GM20431 (cell line): Measurements from ENCODE around the gene MRPS22.

ENCODE experiments used
- in situ Hi-C: fragments of 300-500 bp; cut with MseI, MboI; formaldehyde crosslinking; loops from one replicate; pipeline ENCODE4 v1.15.0; 2020; ENCODE audit warnings: low sequenced_read_pairs; ENCODE audit not compliant: unreplicated experiment

MRPS22 gene

DNA sequence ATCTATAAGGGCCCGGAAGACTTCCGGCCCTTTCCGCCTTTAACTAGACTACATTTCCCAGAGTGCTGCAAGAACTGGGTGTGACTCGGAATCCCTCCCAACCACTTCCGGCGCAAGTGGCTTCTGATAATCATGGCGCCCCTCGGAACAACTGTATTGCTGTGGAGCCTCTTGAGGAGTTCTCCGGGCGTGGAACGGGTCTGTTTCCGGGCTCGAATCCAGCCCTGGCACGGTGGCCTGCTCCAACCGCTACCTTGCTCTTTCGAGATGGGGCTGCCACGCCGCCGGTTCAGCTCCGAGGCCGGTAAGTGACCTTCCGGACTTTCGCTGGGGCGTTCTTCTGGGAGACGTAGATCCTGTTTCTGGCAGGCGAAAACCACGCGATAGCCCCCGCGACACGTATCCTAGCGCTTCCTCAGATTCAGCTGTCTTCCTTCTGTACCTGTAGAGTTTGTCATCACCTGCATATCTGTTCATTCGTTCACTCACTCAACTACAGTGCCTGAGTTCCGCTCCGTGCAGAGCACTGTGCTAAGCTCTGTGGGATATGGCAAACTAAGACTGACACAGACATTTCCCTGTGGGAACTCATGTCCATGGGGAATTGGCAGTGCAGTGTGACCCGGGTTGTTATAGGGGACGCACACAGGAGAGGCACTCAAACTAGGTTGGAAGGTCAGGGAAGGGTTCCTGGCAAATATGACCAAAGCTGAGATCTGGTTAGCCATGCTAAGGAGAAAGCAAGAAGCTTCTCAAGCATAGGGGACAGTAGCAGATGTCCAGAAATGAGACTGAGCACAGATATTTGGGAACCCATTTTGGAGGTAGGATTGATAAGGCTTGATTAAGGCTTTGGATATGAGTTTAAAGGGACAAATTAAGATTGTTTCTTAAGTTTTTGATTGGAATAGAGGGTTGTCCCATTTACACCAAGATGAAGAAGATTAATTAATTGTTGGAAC, at the start of gene MRPS22:
Gene MRPS22 (plus strand): TSS at position 126 of the 962 bp plus-strand sequence. CDS start 7 bp downstream, at position 133.
- in situ Hi-C loops: no loop called here

DNA sequence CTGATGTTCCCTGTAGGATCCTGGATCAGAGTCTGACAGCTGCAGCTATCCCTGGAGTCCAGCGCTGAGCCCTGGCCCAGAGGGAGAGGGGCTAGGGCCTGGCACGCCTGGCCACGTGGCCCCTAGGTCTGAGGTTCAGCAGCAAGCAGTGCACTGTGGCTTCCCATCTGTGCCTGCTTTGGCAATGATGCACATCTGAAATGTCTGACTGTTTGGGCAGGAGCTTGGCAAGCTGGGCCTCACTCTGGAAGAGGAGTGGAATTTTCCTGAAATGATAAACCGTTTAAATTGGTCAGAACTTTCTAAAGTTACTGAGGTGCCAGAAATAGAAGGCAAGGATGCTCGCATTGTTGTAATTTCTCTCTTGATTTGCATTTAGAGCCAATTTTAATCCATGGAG, 48.8 kb upstream of the MRPS22 start:
- in situ Hi-C loops: no loop called here

DNA sequence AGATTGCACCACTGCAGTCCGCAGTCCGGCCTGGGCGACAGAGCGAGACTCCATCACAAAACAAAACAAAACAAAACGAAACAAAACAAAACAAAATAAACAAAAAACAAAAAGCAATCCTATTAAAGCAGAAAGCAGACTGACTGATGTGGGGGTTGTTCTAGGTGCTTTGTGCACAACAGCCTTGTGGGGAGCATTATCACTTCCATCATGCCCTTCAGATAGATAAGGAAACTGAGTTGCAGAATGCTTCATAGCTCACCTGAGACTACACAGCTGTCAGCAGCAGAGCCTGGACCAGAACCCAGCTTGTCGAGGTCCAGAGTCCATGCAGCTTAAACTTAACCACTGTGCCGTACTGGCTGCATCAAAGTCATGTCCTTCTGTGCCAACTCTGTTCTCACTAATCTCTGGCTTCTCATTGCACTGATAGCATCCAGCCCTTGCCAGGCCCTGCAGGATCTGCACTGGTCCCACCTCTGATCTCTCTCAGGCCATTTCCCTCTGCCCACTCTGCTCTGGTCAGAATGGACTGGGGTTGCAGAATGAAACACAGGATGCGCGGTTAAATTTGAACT, 47.6 kb upstream of the MRPS22 start:
- in situ Hi-C loops: no loop called here

DNA sequence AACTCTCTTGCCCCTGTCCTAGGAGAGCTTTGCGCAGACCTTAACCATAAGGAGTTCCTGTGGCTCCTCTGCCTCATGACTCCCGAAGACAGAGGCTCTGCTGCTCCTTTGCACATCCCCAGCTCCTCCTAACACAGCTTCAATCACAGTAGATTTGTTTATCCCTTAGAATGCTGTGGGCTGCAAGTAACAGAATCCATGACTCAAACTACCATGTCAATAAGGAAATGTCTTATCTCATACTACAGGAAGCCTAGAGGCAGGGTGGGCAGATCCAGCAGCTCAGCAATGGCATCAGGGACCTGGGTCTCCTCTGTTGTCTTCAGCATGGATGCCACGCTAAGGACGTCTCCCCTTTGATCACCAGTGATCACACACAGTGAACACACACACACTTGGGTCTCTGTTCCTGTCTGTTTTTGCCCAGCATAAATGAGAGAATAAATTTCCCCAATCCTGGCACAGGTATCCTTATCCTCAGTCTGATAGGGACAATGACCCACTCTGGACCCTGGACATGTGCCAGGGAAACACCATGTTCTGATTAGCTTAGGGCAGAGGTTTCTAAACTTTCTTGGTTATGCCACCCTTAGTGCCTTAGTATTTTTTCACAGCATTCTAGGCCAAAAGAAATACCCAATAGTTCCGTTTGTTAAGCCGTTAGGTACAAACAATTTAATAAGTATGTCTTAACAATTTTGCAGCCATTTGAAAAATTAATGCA, 46.1 kb upstream of the MRPS22 start:
- in situ Hi-C loops: no loop called here

DNA sequence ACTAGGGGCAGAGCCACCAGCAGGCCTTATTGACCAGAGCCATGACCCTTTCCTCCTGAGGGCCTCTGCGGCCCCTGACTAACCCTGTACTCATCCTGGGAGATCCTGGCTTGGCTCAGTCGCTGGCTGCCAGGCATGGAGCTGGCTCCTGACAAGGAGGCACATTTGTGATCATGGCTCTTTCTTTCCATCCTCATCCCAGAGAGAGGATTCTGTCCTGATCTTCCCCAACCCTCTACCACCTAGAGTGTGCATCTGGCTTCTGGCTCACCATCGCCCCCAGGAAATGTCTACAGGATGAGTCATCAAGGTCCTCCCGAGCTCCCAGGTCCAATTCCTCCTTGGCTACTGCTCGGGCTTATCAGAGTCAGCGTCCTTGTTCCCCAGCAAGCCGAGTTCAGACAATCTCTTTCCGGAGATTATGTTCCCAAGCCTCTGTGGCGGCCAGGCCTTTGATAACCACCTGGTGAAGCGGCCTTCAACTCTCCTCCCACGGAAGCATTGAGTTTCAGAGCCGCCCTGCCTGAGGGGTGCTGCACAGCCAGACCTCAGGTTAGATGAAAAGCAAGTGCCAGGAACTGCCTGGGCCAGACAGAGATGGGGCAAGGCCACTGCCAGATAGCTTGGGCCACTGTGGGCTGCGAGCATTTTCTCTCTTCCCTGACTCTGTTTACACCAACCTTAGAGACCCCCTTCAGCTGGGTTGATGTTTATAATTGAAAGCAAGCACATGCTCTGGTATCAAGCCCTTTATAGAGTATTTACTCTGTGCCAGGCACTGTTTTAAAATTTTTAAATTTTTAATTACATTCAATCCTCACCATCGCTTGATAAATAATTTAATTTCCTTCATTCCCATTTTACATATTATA, 44.3 kb upstream of the MRPS22 start:
- in situ Hi-C loops: loop anchor here (25.0 kb wide), 1 partner anchor 362 kb away; the partner anchor contains the start of genes FOXL2 and FOXL2NB

DNA sequence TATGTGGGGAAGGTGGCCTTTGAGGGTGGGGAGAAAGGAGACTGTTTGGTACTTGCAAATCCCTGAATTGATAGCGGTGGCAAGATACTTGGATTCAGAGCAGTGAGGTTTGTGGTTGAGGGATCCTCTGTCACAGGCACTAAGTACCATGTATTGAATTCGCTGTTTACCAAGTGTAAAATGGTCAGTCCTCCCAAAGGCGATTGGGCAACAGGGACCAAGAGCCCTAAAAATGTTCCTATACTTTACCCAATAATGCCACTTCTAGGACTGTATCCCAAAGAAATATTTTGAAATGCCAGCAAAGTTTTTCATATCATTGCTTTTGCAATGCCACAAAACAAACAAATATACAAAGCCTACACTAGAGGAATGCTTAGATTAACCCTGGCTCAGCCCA, 43.4 kb upstream of the MRPS22 start:
- in situ Hi-C loops: loop anchor here (25.0 kb wide), 1 partner anchor 363 kb away; the partner anchor contains the start of genes FOXL2 and FOXL2NB

DNA sequence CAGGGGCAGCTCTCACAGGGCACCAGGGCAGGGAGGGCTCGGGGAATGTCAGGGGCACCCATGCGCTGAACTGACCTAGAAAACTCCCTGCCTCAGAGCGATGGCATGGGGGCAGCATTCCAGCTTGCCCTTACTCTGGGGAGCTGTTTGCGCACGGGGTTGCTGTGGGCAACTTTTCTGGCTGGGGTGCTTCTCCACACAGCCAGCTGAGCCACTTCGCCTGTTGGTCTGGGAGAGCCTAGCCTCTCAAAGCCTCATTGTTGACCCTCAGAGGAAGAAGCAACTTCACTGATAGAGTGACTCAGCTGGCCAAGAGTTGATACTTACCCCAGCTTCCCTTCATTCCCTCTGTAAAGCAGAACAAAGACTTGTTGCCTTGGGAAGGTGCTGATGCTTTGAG, 42.6 kb upstream of the MRPS22 start:
- in situ Hi-C loops: loop anchor here (25.0 kb wide), 1 partner anchor 364 kb away; the partner anchor contains the start of genes FOXL2 and FOXL2NB

DNA sequence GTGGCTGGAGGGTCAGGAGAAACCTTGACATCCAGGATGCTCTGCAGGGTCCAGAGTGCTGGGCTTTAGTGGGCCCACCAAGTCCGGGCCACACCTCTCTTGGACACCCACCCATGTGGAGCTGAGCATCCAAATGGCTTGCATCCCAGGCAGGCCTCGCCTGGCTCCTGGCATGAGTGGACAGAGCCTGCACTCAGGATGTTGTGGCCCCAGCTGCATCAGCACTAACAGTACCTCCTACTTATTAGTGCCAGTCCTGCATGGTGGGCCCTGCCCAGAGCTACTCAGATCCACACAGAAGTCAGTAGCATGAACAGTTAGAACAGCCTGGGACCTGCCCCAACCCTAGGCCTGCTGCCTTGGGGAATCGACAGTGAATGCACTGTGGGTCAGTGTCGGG, 42.2 kb upstream of the MRPS22 start:
- in situ Hi-C loops: loop anchor here (25.0 kb wide), 1 partner anchor 364 kb away; the partner anchor contains the start of genes FOXL2 and FOXL2NB

DNA sequence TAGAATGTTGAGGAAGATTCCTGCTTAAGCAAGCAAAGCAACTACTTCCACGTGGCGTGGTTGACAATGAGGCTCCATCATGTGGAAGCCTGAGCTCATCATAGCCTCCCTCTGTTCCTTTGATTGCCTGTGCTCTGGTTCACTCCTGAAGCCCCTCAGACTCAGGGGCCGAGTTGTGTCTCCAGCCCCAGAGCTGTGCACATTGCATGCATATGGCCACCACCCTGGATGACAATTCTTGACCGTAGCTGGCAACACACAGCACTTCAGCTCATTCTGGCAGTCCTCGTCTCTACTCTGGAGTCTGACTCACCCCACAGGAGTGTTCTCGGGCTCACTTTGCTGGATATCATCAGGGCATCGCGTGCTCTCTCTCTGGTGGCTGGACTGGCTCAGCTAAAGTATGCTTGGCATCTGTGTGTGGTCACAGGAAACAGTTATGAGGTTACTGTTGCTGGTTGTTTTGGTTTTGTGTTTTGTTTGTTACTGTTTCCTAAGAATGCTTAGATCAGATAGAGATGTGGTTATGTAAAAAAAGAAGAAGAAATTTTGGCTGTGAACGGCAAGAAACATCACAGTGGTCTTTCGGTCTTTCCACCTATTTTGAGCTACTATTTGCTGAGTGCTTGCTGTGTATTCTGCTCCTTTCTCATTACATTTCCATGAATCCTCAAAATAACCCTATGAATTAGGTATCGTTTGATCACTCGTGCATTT, 41.6 kb upstream of the MRPS22 start:
- in situ Hi-C loops: loop anchor here (25.0 kb wide), 1 partner anchor 365 kb away; the partner anchor contains the start of genes FOXL2 and FOXL2NB

DNA sequence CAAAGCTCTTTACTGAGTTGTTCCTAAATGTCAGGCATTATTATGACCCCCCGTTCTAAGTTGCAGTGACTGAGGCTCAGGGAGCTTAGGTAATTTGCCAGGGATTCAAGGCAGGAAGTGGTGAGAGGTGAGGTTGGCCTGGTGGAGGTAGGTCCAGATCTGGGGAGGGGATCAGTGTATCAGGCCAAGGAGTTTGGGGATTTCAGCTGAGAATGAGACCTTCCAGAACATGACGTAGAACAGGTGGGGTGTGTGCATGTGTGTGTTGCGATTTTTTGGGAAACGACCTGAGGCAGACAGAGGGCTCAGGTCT, 41.1 kb upstream of the MRPS22 start:
- in situ Hi-C loops: loop anchor here (25.0 kb wide), 1 partner anchor 365 kb away; the partner anchor contains the start of genes FOXL2 and FOXL2NB

DNA sequence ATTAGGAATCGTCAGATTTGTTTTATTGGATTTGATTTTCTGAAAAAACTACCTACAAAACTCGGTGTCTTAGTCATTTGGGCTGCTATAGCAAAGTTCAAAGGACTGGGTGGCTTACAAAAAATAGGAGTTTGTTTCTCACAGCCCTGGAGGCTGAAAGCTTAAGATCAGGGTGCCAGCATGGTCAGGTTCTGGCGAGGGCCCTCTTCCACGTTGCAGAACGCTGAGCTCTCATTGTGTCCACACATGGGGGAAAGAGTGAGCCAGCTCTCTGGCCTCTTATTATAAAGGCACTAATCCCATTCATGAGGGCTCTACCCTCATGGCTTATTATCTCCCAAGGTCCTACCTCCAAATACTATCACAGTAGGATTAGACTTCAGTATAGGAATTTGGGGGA, 40.6 kb upstream of the MRPS22 start:
- in situ Hi-C loops: loop anchor here (25.0 kb wide), 1 partner anchor 366 kb away; the partner anchor contains the start of genes FOXL2 and FOXL2NB

DNA sequence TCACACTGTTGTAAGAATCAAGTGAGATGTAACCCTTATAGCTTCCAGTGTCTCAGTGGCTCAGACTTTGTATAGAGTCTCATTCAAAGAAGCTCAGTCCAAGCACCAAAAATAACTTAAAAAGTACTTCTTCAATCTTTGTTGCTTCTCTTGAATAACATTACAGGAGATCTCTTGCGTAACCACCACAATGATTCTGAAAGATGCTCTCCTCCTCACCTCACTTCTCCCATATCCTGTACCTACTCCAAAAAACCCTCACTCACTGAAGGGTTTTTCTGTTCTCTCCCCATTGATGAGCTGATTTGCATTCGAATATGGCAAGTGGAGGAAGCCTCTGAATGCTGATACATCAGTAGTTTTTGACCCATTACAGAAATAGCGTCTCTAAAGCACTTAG, 39.4 kb upstream of the MRPS22 start:
- in situ Hi-C loops: loop anchor here (25.0 kb wide), 1 partner anchor 367 kb away; the partner anchor contains the start of genes FOXL2 and FOXL2NB

DNA sequence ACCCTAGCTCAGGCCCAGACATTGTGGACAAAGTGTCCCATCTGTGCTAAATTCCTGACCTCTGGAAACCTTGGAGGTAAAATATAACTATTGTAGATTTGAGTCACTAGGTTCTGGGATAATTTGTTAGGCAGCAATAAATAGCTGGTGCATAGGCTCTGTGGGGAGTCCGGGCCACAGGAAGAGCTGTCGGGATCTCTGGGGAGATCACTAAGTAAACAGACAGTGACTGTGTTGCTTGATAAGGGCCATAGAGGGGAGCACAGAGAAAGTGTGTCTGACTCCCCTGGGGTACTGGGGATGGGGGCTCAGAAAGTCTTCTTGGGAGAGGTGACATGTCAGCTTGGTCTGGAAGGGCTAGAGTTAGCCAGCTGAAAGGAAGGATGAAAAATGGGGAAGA, 37.7 kb upstream of the MRPS22 start:
- in situ Hi-C loops: loop anchor here (25.0 kb wide), 1 partner anchor 369 kb away; the partner anchor contains the start of genes FOXL2 and FOXL2NB

DNA sequence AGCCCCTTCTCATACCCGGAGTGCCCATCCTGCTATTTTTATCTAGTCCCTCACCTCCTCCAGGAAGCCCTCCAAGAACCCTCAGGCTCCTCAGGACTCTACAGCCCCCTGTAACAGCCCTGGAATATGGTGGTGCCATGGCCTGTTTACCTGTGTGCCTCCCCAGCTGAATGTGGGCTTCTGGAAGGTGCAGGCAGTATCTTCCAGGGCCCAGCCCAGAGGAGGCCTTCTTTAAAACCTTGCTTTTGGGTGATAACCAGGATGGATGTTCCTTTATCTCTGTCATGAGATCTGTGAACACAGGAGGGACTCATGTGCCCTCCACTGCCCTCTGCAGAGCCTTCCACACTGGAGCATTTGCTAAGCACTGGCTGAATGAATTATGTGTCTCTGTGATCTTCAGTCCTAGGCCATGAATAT, 36.7 kb upstream of the MRPS22 start:
- in situ Hi-C loops: loop anchor here (25.0 kb wide), 1 partner anchor 370 kb away; the partner anchor contains the start of genes FOXL2 and FOXL2NB

DNA sequence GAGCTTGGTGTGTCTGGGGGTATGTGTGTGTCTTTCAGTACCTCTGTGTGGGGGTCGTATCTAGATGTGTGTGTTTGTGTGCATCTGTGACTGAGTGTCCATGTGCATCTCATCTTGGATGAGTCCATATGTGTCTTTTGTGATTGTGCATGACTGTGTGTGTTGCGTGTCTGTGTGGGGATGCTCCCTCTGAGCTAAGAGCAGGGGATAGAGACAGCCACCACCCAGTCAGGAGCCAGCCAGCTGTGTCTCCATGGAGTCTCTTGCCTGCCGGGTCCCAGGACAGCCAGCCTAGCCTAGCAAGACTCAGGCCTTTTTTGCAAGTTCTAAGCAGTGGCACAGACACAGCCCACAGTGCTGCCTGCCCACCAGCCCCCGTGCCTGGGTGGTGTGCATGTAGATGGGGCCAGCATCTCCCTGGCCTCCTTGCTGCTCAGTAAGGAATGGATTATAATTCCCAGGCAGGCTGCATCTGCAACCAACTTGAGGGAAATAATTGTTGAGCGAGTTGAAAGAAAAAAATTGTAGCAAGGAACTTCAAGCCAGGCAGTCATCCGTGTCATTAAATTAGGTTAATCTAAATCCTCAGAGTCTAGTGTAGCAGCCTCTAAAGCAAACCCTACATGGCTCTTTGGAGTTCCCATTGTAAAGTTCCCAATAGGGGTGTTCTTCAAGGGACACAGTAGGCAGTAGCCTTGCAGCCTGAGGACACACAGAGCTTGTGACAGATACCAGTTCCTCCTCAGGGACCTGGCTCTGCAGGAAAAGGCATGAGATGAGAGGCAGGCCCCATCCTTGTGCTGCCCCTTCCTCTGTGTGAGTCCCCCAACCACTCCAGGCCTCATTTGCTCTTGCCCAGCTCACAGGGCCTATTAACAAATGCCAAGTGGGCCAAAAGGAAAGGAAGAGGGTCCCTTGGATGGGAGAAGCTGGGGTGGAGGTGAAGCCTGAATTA, 35.9 kb upstream of the MRPS22 start:
- in situ Hi-C loops: loop anchor here (25.0 kb wide), 1 partner anchor 371 kb away; the partner anchor contains the start of genes FOXL2 and FOXL2NB

DNA sequence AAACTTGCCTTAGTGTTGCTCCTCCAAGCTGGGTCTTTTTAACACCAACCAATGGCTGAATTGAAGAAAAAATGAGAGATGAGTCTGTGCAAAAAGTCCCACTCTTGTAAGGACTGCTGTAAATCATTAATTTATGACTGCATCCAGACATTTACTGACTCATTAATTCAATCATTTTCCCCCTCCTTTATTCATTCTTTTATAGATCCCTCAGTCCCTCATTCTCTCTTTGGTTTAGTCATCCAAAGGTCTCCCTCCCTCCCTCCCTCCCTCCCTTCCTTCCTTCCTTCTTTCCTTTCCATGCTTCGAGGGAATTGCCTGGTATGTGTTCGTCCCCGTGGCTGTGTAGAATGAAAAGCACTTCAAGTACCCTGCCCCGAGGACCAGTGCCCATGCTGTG, 35.3 kb upstream of the MRPS22 start:
- in situ Hi-C loops: loop anchor here (25.0 kb wide), 1 partner anchor 371 kb away; the partner anchor contains the start of genes FOXL2 and FOXL2NB

DNA sequence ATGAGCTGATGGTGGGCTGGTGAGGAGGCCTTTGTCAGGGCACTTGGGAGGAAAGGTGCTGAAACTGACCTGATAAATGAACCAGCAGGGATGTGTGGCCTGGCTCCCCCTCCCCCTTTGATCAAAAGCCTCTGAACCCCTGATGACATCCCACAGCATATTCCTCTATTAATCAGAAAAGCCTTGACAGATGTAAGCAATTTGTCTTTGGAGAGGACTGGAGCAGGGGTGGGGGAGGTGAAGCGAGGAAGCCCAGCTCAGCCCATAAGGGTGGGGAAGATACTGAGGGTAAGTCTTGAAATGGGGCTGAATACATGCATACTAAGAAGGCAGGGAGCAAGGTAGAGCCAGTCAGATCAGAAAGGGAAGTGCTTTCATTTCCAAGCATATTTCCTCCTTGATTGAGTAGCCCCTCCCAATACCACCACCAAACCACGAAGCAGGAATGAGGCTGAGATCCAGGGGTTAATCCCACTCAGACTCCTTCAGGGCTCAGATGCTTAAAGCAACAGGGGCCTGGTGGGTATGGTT, 34.7 kb upstream of the MRPS22 start:
- in situ Hi-C loops: loop anchor here (25.0 kb wide), 1 partner anchor 372 kb away; the partner anchor contains the start of genes FOXL2 and FOXL2NB
